COLO829 (cell line): ENCODE data around the gene LUZP2.

Experiments
- DNase-seq: peaks from one replicate; pipeline ENCODE4 v3.0.0; 2012; ENCODE audit warnings: low spot score

Gene LUZP2

DNA sequence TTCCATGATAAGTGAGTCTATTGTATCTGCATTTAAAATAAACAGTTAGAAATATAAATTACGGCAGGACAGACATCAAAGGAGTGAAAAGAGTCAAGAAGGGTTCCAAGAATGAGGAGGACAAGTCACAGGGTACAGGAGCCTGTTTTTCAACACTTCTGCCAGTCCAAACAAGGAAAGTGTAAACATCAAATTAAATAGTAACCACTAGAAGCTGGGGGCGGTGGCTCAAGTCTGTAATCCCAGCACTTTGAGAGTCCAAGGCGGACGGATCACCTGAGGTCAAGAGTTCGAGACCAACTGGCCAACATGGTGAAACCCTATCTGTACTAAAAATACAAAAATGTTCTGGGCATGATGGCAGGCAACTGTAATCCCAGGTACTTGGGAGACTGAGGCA lies 219.6 kb downstream of the LUZP2 start:
- DNase-seq: no peak

DNA sequence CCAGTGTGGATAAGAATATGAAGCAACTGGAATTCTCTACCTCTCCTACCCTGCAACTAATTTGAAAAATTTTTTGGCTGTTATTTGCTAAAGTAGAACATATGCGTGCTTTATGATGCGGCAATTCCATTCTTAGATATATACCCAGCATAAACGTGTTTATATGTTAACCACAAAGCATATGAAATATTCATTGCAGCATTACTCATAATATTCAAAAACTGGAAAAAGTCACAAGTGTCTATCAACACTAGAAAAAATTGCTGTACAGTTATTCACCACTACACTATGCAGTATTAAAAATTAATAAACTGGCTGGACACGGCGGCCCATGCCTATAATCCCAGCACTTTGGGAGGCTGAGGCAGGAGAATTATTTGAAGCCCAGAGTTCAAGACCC lies 226.4 kb downstream of the LUZP2 start:
- no peak for DNase-seq

DNA sequence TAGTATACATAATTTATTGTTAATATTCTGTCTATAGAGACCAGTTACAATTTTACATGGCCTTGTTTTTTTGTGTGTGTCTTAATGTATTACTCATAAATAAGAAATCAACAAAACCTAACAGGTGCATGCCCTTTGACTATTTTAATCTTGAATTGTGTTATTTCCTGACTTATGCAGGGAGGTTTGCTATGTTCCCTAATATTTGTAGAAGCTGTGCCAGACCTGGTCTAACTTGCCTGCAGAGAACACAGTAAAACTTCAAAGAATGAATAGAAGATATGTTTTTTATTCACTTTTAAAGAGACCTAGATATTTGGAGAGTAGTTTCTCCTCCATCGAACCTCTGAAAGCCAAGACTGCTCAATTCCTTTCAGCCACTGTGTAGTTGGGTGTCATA lies 234.7 kb downstream of the LUZP2 start:
- DNase-seq: no peak

DNA sequence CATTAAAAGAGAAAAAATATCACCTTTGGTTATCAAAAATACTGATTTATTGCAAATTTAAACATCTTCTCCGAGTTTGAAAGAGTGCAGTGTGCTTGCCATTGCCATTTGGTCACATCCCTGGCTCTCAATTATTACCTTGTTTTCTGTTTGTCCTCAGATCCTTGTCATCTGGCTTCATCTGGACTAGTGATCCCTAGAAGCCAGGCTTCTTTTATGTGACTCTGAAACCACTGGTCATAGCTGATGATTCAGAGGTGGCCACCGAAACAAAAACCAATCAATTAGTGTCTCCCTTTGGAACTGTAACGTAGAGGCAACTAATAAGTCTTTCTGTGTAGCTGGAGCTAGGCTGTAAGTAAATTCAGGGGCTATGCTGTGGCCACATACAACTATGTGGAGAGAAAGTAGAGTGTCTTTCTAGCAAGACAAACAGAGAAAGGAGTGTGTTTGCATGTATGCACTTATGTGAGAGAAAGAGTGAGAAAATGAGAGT lies 237.9 kb downstream of the LUZP2 start:
- no peak for DNase-seq

DNA sequence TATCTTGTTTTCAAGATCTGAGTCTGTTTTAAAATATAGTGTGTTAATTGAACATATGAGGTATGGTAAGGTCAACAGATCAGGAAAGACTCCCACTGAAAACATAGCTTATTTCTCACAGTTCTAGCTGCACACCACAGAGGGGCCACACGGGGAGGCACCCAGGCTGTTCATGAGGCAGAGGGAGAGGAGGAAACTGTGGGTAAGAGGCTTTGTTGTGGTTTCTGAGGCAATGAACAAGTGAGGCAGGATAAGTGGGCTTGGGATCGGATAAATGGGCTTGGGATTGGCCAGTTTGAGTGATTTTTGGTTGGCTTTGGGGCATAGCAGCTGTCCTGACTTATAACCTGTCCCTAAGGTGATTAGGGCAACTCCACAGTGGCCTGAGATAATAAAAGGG lies 242.1 kb downstream of the LUZP2 start:
- no peak for DNase-seq

DNA sequence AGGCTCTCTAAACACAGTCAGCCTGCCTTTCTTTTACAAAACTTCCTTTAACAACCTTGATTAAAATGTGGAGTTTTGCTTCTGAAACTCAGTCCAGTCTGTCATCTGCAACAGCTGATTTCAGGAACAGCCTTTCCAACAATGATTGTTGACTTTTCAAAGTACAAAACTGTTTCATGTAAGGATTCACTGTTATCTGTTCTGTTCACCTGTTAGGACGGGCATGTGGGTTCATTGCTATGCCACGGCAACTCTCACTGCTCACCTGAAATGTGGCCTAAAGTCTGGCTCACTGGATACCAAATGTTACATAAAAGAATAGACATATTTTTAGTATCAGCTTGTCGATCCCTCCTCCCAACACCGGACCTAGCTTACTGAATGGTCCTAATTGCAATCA lies 242.8 kb downstream of the LUZP2 start:
- DNase-seq: no peak

DNA sequence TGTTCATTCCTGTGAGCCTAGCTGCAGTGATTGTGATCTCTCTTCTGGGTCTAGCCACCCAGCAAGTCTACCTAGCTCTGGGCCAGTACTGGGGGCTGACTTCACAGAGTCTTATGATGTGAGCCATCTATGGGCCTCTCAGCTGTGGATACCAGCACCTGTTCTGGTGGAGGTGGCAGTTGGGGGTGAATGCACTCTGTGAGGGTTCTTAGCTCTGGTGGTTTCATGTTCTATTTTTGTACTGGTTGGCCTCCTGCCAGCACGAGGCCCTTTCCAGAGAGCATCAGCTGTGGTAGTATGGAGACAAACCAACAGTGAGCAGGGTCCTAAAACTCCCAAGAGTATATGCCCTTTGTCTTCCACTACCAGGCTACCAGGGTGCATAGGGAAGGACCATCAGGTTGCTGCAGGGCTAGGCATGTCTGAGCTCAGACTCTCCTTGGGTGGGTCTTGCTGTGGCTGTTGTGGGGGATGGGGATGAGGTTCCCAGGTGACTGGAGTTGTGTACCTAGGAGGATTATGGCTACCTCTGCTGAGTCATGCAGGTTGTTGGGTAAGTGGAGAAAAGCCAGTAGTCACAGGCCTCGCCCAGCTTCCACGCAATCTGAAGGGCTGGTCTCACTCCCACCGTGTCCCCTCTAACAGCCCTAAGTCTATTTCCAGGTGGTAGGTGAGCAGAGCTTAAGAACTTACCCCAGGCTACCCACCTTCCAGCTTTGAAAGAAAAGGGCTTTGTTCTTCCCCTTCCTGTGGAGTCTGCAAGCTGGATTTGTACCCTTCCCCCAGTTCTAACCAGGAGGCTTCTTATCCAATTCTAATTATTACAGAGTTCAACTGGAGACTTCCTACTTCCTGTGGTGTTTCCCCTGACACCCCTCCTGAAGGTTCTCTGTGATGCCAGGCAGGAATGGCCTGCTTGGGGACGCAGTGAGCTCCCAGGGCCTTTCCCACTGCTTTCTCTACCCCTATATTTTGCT lies 250.7 kb downstream of the LUZP2 start:
- no peak for DNase-seq

DNA sequence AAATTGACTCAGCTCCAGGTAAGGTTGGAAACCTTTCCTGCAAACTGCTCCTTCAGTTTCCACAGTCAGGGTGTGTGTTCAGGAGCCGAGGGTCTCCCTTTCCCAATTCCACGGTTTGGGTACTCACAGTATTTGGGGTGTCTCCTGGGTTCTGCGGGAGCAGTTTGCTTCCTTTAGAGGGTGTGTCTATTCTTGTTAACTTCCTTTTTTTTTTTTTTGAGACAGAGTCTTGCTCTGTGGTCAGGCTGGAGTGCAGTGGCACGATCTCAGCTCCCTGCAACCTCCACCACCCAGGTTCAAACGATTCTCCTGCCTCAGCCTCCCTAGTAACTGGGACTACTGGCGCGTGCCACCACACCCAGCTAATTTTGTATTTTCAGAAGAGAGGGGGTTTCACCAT lies 251.4 kb downstream of the LUZP2 start:
- DNase-seq: no peak

DNA sequence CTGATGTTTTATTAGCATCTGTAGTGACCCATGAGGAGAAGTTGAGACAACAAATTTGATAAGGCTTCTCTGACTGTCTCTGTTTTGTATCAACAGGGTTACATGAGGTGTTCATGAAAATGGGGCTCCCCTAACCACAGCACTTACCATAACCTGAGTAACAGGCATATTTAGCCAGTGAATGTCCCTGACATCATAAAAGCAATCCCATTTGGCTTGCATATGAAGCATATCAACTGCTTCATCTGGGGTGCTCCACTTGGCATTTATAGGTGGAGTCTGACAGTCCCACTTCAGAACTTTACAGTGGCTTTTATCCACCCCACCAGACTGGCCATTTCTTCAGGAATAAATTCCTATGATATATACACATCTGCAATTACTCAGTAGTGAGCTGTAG lies 257.6 kb downstream of the LUZP2 start:
- DNase-seq: no peak

DNA sequence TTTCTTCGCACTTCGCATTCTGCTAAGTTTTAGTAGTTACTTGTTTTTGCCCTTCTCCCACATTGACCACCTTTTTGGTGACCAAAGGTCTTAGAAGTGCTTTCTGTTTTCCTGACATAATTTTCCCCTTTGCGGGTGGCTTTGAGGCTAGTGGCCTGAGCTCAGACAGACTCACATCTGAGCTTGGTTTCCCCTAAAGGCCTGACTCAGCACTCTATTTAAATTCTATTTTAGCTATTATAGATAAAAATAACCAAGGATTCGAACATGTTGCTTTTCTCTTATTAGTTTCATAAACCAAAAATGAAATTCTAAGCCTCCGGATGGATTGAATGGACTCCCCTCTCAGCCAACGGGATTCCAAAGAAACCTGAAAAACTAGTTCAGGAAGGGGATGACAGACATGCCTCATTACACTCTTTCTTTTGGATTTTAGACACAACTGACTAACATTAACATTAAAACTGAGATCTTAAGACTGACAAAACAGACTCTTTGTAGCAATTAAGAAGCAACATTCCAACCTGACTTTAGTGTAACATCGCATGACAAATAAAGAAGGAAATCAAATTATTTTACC lies 258.5 kb downstream of the LUZP2 start:
- DNase-seq: no peak

DNA sequence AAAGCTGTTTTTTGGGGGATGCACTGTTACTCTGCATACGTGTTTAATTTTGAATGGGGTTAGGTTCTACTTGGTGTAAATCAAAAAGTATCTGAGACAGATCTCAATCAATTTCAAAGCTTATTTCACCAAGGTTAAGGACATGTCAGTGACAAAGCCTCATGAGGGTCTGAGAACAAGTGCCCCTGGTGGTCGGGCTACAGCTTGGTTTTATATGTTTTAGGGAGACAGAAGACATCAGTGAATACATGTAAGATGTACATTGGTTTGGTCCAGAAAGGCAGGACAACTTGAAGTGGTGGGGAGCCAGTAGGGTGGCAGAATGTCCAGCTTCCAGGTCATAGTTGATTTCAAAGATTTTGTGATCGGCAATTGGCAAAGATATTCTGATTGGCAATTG lies 262.9 kb downstream of the LUZP2 start:
- no peak for DNase-seq

DNA sequence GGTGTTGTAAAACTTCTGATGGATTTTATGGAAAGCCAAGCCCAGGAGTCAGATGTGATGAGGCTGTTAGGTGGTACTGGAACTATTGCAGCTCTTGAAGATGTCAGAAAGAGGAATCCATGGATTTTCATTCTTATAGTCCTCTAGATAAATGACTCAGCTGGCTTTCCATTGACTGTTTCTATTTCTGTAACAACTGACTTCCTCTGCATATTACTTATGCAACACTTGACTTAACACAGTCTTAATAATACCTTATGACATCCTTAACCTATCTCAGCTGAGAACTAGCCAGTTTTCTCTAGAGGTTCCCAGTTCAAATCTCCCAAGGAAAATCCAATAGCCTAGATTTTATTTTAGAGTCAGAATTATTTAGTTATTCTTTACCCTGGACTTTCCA lies 263.8 kb downstream of the LUZP2 start:
- DNase-seq: no peak

DNA sequence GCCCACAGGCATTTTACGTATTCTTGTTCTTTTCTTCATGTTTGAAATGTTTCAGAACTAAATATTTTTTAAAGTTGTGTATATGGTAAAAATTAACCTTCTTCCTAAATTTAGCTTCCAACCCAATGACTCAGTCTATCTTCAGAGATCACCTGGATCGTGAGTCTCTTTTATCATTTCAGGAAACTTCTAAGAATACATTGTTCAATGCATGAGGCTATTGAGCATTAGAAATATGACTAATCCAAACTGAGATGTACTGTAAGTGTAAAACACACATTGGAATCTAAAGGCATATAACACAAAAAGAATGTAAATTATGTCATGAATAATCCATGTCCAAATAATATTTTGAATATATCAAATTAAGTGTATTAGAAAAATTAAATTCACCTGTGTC lies 265.2 kb downstream of the LUZP2 start:
- DNase-seq: no peak

DNA sequence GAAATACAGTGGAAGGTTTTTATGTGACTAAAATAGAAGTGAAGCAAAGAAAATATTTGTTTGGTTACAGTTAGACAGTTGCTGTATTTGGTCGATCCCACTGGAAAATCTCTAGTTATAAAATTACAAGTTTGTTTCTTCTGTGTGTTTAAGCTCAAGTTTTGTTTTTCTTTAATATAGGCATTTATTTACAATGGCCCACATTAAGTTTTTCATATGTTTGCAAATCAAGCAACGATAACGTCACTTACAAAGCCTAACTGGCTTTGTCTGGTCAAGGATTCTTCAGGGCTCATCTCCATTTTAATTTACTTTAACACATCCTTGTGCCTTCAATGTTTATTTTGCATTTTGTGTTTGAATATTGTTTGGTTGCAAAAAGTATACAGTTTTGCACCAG lies 270.6 kb downstream of the LUZP2 start:
- no peak for DNase-seq

DNA sequence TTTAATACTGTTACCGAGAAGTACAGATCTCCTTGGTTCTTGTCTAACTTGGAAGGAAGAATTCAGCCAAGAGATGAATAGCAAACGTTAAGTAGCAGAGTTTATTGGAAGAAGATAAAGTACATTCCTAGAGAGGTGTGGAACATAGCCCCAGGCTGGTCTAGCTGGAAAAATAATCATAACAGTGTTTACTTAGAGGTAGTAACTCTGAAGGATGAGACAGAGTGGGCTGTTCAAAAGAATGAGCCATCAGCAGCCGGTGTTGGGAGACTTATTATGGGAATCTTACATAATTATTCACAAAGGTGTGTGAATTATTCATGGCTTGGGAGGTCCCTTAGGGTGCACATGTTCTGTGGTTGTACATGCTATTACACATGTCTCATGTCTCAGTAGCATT lies 276.5 kb downstream of the LUZP2 start:
- no peak for DNase-seq

DNA sequence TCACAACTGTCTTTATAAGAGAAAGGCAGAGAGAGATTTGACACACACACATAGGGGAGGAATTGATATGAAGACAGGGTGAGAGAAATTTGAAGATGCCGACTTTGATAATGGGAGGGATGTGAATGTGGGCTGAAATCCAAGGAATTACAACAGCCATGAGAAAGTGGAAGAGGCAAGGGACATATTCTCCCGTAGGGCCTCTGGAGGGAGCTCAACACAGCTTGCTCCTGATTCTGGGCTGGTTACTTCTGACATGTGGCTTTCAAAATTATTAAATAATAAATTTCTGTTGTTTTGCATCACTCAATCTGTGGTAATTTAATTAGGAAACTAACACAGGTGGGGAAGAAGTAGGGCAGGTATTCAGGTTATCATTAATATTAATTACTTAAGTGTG lies 282.9 kb downstream of the LUZP2 start:
- DNase-seq: no peak

DNA sequence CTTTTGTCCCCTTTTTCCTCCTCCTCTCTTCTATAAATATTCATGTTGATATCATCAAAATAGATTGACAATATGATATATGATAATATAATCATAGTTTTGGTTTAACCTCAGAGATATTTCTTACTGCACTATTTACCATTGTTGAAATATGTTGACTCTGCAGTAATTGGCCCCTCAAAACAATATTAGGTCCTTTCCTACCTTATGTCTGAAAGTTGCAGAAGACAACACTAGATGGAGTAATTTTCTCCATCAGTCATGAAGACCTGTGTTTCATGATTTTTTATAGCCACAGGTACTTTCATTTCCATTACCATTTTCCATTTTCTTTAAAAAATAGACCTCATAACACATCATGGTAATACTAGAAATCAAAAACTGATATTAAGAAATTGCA lies 284.4 kb downstream of the LUZP2 start:
- DNase-seq: no peak

DNA sequence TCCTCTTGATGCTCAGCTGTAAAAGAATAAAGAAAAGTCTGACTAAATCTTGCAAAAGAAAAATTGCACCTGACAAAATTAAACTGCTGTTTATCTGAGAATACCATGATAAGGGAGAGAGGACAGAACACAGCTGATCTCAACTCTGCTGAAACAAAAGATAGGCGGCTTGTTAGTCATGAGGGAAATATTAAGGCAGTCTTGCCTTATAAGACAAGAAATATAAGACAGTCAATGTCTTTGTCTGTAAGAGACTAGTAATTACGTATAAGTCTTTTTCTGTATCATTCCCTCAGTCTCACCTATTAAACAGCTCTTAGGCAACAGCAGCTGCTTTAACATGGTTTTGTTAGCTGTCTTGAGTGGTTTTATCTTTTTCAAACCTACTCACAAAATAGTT lies 296.6 kb downstream of the LUZP2 start:
- no peak for DNase-seq

DNA sequence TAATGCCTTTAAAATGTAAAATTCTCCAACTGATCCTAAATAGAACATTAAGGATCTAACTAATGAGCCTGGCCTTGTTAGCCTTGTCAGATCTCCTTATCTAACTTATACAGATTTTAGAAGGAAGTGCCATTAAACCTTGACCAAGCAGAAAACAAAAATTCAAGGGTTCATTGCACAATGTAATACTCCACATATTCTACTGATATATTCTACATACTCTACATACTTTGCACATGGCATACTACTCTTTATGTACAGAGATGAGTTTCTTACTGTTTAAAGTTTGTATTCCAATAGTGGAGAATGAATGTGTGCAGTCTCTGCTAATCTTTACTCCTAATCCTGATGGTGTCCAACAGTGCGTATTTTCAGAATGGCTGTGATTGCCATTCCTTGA lies 297.2 kb downstream of the LUZP2 start:
- DNase-seq: no peak

DNA sequence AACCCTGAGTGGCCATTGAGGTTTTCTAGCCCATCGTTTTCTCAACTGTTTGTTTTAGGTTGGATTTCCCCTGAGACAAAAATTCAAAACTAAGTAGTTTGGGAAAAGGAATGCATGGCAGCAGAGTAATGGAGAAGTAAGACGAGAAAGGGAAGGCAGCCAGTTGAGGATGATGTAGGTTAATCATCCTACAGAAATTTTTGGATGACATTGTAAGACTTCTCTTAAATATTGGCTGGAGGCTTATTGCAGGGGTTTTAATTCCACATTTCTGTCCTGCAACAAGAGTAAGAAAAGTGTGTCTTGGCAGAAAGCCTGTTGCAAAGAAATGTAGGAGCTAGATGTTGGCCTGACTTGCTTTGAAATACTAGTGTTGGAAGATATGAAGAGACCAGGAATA lies 308.8 kb downstream of the LUZP2 start:
- no peak for DNase-seq

DNA sequence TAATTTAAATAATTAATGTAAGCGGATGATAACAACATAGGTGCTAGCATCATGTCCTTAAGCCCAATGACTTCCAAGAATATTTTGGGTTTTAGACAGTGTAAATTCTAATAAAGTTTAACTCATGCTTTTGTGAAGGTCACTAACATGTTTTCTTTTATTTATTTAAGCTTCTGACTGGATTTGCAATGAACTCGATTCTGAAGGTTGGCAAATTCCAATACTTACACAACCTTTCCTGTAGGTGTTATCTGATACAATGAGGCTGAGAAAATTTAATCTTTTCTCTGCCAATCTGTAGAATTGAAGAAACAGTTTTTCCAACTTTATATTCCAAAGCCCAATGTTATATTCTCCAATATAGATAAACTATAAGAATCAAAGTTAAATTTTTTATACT lies 311.3 kb downstream of the LUZP2 start:
- DNase-seq: no peak

DNA sequence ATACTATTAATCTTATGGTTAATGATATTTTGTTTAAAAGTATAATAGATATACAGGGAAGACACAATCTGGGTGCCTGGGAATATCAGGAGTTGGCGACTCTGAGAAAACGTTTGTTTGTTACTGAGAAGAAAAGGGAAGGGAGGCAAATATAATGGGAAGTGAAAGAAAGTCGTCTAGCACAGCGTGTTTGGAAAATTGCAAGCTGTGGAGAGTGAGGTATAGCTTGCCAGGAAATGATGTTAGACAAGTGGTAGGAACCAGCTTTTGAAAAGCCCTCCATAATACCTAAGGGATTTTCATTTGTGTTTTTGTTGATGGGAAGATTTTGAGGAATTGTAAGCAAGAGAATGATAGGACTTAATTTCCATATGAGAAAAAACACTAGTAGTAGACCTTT lies 322.2 kb downstream of the LUZP2 start:
- no peak for DNase-seq

DNA sequence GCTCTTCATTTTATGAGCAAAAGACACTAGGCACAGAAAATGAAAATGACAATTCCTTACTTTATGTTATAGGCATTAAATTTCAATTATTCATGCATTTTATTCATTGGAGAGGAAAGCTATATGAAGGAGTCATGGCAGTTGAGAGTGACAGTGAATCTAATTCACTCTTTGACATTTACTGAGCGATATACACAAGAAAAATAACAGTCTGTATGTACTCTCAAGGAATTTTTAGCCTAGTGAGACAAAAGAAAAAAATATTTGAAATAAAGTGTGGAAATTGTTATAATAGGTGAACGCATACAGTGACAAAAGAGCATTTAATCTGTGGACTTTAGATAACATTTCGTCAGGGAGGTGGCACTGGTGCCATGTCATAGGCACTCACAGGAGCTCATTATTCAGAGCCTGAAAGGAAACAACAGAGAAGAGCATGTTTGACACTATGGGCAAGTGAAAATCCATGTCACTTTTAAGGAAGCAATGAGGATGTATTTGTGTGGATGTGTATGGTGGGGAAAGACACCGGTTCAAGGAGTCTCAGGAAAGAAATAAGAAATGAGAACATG lies 323.1 kb downstream of the LUZP2 start:
- no peak for DNase-seq
